HK-2 (cell line): ENCODE measurements around the gene ZNF586.
A peak's percentile ranks its signal among the peaks of the same experiment; 100 is the strongest.
"Not testable (repeated sequence)": the region's sequence is repeated elsewhere in the genome, so short reads cannot be mapped to it uniquely, and the experiment has no call there.

Source experiments
- DNase-seq: peaks from one replicate; pipeline ENCODE4 v3.0.0-alpha.2; 2018; ENCODE audit not compliant: unreplicated experiment

Gene ZNF586

DNA sequence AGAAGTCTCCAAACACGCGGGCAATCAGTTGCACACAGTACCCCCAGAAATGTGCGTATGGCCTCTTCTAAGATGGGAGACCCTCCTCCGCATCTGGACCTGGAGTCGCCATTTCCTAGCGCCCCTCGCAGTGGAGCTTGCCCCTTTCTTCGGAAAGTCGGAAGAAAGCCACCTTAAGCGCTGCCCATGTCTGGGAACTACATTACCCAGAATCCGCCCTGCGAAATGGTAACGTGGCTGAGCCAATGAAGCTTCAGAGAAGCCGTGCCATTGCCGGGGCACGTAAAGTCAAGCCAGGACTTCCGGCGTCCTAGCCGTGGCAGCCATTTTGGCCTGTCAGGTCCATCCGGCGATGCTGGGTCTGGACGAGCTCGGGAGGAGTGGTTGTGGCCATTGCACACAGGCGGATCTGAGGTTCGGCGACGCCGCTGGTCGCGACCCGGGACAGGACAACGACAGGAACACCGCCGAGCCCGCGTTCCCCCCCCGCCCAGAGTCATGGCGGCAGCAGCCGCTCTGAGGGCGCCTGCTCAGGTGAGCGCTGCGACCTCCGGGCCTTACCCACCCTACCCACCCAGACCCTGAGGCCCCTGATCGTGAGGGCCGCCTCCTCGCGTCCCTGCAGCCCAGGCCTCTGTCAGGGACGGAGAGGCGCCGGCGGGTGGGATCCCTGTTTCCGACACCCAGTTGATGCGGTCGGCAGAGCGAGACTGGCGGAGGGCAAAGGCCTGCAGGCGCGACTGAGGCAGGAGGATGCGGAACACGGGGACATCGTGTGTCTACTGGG lies at the start of gene ZNF586:
Gene ZNF586 (plus strand): TSS at position 332 of the 787 bp plus-strand sequence. CDS start 167 bp downstream, at position 499.
- DNase-seq = peak; percentile 93

DNA sequence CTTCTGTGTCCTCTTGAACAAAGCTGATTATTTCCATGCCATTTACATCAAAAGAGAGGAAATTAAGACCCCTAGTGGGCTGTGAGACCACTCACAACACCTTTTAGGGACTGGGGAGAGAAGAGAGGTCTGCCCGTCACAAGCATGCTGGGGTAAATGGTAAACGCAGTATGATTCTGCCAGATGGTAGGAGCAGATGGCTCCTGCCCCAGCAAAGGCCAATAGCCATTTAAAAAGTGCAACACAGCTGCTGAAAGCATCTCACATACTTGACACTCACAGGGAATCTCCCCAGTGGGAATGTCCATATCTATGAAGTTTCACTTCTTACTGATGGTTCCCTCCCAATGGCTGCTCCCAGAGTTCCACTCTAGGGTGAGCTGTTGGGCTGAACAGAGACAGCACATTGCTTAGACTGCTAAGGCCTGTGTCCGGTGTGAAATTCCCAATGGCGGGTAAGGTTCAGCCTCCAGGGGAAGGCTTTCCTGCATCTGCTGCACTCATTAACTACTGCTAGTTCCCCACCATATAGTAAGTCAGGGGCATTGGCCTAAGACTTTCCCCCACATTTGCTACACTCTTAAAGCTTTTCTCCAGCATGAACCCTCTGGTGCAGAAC lies 49.5 kb upstream of the ZNF586 start:
- no peak for DNase-seq

DNA sequence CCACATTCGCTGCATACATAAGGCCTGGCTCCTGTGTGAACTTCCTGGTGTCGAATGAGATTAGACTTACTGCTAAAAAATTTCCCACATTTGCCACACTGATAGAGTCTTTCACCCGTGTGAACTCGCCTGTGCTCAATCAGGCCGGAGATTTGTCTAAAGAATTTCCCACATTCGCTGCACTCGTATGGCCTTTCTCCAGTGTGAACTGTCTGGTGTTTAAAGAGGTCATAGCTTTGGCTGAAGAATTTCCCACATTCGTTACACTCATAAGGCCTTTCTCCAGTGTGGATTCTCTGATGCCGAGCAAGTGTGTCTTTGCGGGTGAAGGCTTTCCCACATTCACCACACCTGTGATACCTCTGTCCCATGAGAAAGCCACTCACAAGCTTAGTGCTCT lies 48.6 kb upstream of the ZNF586 start:
- DNase-seq = no peak

DNA sequence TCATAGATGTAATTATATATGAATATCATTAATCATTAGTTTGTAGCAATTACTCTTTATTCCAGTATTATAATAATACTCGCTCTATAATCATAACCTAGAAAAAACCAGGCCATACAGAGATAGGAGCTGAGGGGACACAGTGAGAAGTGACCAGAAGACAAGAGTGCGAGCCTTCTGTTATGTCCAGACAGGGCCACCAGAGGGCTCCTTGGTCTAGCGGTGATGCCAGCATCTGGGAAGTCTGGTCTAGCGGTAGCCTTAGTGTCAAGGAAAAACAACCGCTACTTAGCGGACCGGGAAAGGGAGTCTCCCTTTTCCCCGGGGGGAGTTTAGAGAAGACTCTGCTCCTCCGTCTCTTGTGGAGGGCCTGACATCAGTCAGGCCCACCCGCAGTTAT lies 31.2 kb upstream of the ZNF586 start:
- DNase-seq = not testable (repeated sequence)

DNA sequence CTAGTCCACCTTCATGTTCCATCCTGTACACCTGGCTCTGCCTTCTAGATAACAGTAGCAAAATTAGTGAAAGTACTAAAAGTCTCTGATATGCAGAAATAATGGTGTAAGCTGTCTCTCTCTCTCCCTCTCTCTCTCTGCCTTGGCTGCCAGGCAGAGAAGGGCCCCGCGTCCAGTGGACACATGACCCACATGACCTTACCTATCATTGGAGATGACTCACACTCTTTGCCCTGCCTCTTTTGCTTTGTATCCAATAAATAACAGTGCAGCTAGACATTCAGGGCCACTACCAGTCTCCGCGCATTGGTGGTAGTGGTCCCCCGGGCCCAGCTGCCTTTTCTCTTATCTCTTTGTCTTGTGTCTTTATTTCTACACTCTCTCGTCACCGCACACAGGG lies 30.7 kb upstream of the ZNF586 start:
- DNase-seq = not testable (repeated sequence)

DNA sequence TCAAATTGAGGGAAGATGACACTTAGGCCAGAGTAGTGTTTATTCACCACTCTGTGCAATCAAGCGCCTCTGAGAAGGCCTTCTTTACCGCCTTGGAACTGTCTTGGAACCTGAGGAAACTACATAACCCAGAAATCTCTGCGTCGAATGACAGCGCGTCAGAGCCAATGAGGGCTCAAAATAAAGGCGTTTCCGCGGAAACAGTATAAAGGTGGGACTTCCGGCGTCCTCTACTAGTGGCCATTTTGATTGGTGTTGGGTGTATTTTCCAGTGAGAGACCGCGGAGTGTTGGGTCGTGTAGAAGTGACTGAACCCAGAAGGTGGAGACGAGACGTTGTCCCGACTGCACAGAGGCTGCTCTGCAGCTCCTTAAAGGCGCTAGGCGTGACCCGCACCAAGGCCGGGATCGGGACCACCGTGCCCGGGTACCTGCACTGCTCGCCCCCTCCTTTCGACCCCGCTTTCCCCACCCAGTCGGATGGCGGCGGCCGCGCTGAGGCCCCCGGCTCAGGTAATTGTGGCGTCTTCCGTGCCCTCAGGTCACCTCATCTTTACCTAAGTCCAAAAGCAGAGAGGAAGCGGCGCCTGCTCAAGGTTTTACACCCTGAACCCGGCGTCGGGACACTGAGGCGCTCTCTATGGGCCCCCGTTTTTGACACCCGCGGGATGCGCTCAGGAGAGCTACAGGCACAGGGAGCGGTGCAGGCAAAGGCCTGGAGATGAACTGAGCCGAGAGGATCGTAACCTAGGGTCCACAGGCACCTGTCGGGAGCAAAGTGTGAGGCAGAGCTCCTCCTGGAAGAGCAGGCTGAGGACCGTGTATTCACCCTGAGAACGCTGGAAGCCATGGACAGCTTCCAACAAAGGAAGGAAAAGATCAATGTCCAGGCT lies 22.6 kb upstream of the ZNF586 start, which contains the start of gene ZNF776:
Gene ZNF776 (plus strand): TSS at position 236 of the 892 bp plus-strand sequence. CDS start 244 bp downstream, at position 480.
- DNase-seq = peak; percentile 84

DNA sequence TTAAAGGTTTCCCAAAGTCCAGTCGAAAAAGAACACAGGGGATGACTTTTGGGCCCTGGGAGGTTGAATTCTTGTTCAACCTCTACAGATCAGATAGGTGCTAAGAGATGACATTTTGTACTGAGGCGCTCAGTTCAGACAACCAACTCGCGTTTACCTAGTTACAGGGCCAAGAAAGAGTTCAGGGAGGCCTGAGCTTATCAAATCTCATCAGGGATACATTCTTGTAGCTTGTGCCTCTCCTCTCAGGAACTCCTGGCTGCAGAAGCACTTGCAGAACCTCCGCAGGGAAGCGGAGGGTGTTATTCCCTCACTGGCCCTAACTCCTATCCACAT lies 22.0 kb upstream of the ZNF586 start:
- no peak for DNase-seq

DNA sequence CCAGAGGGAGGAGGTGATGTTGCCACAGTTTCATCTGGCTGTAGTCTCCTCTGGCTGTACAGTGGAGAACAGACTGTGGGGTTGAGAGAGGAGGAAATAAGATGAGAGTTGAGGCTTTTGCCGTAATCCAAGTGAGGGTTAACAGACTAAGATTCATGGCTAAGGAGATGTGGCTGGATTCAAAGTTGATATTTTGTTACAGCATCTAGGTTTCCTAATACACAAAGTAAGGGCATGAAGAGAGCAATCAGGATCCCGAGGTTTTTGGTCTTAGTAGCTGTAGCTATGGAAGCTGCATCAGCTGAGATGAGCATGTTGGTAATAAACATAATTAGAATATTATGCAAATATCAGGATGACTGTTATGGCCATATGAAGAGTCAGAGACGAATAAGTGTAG lies 21.4 kb upstream of the ZNF586 start:
- no peak for DNase-seq

DNA sequence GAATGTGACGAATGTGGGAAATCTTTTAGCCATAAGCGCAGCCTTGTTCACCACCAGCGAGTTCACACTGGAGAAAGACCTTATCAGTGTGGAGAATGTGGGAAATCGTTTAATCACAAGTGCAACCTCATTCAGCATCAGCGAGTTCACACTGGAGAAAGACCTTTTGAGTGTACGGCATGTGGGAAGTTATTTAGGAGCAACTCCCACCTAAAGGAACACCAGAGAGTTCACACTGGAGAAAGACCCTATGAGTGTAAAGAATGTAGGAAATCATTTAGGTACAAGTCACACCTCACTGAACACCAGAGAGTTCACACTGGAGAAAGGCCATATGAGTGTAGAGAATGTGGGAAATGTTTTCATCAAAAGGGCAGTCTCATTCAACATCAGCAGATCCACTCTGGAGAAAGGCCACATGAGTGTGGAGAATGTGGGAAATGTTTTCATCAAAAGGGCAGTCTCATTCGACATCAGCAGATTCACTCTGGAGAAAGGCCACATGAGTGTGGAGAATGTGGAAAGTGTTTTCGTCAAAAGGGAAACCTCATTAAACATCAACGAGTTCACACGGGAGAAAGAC lies 15.3 kb upstream of the ZNF586 start:
- DNase-seq = no peak

DNA sequence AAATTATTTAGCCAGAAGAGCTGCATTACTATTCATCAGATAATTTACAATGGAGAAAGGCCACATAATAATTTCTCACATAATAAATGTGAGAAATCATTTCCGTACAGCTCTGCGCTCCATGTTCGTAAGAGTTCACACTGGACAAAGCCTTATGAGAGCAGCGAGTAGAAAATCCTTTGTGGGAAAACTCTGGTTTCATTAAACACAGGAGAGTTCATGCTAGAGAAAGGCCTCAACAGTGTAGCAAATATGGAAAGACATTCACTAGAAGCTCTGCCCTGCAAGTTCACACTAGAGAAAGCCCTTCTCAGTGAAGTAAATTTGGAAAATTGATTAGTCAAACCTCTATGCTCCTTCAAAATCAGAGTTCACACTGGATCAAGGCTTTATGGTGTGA lies 14.4 kb upstream of the ZNF586 start:
- no peak for DNase-seq

DNA sequence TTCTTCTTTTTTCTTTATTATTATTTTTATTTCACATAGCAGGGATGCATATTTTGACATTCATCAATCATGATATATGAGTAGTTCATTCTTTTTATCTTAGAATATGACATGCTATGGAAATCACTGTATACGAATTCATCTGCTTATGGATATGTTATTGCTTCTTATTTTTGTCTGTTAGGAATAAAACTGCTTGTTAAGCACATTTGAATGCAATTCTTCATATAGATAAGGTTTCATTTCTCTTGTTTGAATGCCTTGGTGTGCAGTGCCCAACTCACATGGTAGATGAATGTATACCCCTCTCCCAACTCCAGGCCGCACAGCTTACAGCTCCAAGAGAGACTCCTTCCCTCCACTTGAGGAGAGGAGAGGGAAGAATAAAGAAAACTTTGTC lies 11.5 kb upstream of the ZNF586 start:
- no peak for DNase-seq

DNA sequence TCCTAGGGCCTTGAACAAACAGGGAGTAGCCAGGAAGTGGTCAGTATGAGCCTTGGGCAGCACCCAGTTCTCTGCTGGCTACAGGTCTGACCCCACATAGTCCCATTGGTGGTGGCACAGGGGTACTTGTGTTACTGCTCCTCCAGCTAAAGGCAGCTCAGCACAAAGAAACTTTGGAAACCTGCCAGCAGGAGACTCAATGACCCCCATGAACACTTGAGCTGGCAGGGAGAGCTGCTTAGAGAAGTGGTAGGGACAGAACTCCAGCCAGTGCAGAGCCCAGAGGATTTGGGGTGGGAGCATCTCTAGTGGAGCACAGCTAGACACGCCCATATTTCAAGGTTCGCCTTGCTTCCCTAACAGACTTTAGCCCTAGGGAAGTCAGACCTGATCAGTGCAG lies 10.4 kb upstream of the ZNF586 start:
- no peak for DNase-seq

DNA sequence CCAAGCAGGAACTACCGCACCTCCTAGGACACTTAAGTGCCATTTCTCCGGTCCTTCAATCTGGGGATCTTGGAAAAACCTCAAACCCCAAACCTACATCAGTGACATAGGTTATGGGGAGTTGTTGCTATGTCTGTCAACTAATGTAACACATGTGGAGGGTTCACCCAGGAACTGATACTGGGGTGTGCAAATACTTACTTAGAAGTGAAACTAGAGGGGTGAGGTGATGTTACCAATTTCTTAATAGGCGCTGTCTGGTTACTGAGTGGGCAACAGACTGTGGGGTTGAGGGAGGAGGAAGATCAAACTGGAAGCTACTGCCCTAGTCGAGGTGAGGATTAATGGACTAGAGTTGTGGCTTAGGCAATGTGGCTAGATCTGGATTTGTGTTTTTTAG lies 1.9 kb downstream of the ZNF586 start:
- DNase-seq = no peak

DNA sequence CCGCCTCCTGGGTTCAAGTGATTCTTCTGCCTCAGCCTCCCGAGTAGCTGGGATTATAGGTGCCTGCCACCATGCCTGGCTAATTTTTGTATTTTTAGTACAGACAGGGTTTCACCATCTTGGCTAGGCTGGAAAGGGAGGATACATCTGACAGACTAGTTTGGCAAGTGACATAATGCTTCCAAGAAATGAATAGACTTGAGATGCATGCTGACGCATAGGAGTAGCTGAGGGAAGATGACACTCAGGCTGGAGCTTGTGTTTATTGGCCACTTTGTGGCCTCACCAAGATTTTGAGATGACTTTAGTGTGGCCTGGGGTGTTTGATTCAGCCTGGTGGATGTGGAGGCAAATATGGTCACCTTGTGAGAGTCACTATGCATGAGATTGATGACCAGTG lies 4.0 kb downstream of the ZNF586 start:
- no peak for DNase-seq

DNA sequence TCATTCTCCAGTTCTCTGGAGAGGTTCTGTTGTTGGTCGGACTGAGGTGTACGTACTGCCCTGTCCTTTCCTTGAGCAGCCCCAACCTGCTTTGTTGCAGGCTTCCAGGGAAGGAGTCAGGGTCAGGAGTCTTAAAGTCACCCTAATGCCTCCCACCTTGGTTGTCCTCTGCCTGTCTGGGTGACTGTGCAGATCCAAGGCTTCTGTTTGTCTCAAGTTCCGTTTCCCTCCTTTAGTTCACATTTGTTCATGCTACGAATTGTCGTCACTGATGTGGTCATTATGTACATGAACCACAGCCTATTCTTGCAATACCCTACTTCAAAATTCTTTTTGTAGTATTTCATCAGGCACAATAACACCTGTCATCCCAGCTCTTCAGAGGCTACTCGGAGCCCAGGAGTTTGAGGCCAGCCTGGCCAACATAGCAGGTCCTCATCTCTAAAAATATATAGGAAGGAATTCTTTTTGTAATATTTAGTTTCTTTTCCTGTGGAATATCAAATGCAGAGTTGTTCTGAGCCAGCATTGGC lies 7.4 kb downstream of the ZNF586 start:
- DNase-seq = no peak

DNA sequence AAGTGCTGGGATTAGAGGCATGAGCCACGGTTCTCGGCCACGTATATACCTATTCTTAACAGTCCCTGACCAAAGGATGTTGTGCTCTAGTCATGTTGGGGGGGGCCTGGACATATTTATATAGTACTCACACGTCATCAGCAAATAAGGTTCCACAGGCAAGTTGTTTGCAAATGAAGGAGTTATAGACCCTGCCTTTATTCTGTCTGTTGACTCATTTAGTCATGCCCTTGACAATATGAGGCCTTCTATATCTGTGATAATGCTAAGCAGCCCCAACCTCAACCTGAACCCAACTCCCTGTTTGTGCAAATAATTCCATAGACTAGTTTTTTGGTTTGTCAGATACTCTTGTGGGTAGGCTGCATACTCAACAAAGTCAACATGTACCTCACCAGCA lies 8.9 kb downstream of the ZNF586 start:
- DNase-seq = no peak

DNA sequence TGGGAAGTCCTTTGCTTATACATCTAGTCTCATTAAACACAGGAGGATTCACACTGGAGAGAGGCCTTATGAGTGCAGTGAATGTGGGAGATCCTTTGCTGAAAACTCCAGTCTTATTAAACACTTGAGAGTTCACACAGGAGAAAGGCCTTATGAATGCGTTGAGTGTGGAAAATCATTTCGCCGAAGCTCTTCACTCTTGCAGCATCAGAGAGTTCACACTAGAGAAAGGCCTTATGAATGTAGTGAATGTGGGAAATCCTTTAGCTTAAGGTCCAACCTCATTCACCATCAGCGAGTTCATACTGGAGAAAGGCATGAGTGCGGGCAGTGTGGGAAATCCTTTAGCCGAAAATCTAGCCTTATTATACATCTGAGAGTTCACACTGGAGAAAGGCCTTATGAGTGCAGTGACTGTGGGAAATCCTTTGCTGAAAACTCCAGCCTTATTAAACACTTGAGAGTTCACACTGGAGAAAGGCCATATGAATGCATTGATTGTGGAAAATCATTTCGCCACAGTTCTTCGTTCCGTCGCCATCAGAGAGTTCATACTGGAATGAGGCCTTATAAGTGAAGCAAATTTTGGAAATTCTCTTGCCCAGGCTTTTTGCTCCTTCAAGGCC lies 9.9 kb downstream of the ZNF586 start:
- no peak for DNase-seq

DNA sequence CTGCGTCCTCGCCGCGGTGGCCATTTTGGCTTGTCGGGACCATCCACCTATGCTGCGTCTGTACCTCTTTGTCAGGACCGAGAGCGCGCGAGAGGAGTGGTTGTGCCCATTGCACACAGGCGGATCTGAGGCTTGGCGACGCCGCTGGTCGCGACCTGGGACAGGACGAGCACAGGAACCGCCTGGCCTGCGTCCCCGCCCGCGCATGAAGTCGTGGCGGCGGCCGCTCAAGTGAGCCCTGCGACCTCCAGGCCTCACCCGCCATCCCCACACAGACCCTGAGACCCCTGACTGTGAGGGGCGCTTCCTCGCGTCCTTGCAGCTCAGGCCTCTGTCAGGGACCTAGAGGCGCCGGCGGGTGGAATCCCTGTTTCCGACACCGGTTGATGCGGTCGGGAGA lies 16.8 kb downstream of the ZNF586 start:
- no peak for DNase-seq

DNA sequence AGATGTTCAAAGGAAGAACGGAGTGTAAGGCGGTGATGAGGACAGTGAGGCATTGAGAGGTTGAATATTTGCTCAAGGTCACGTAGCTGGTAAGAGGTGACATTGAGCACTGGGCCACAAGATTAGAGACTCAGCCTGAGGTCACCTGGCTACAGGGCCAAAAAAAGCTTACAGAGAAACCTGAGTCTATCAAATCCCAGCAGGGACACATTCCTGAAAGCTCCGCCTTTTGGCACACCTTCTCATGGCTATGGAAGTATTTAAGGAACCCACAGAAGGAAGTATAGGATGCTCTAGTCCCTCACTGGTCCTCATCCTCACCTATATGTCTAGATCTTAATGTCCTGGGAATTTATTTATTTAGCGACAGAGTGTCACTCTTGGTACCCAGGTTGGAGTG lies 17.4 kb downstream of the ZNF586 start:
- no peak for DNase-seq

DNA sequence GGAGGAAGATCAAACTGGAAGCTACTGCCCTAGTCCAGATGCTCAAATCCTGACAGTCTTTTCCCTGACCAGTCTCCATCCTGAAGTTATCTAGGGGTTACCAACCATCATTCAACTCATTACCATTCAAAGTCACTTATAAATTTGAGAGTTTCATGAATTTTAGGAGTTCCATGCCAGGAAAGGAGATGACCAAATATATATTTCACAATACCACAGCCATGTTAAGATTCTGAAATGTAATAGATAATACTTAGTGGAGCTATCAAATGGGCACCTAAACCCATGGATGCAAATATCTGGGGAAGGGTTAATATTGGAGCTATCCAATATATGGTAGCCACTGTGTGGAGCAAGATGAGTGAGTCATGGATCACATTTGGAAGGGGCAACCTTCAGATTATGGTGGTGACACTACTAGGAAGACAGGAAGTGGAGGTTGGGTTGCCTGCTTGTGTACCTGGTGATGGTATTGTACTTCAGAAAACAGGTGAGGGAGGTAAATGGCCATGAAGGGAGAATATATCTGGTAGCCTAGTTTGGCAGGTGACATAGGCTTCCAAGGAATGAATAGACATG lies 18.7 kb downstream of the ZNF586 start:
- no peak for DNase-seq

DNA sequence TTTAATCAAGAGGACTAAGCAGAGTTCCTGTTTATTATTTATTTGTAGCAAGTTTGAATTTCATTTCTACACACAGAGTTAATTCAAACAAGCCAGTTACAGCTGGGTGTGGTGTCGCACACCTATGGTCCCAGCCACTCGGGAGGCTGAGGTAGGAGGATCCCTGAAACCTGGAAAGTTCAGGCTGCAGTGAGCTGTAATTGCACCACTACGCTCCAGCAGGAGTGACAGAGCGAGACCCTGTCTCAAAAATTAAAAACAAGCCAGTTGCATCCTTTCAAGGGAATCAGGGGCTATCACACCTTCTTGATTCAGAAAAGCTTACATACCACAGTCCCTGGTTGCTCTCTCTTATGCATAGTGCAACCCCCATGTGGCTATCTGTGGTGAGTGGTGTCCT lies 19.8 kb downstream of the ZNF586 start:
- DNase-seq = no peak
